ENCODE results near the gene ABCC1. TPM values are rescaled to one million over a fixed set of nuclear protein-coding genes. Genes with fewer than 3 reads are reported as not detected.

ABCC1 gene
- polyA plus RNA-seq, 1 of the 3 experiments (the other 2 are of a cell fraction), result 23.7 TPM

DNA sequence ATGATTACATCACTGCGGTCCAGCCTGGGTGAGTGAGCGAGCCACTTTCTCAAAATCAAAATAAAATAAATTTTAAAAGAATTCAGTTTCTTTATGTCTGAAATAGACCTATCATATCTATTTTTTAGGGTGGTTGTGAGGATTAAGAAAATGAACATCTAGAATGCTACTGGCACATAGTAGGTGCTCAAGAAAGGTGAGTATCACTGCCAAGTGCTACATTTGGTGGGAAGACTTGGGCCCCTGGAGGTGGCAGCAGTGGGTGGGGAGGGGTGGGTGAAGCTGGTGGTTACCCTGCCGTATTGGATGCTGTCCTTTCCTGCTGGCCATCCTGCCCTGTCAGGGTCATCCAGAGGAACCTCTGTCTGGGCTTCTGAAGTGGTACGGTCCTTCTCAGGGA lies 223.6 kb downstream of the ABCC1 start:
- H3K9ac ChIP-seq, result no peak overlapping the region
- no peak overlapping the region for H2AFZ ChIP-seq (ENCODE audit: low read depth)
- H3K36me3 ChIP-seq (replicated peaks in 1 of 2; ENCODE audit: control insufficient read depth in 1 of 2, insufficient read depth in 2 of 2, low read length in 1 of 2), result no peaks in the 10 kb centered on the region
- TF ChIP-seq MEF2A (IDR thresholded peaks at IDR 0.05; ENCODE audit: borderline replicate concordance, low read depth), result no peak
- no peak for TF ChIP-seq FOXJ3 (CRISPR knock-in tag; IDR thresholded peaks at IDR 0.05)
- TF ChIP-seq, protein P1, sequence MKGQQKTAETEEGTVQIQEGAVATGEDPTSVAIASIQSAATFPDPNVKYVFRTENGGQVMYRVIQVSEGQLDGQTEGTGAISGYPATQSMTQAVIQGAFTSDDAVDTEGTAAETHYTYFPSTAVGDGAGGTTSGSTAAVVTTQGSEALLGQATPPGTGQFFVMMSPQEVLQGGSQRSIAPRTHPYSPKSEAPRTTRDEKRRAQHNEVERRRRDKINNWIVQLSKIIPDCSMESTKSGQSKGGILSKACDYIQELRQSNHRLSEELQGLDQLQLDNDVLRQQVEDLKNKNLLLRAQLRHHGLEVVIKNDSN (IDR thresholded peaks at IDR 0.05; ENCODE audit: borderline replicate concordance, low read depth), result no peak
- TF ChIP-seq, protein P2, sequence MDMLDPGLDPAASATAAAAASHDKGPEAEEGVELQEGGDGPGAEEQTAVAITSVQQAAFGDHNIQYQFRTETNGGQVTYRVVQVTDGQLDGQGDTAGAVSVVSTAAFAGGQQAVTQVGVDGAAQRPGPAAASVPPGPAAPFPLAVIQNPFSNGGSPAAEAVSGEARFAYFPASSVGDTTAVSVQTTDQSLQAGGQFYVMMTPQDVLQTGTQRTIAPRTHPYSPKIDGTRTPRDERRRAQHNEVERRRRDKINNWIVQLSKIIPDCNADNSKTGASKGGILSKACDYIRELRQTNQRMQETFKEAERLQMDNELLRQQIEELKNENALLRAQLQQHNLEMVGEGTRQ (IDR thresholded peaks at IDR 0.05; ENCODE audit: borderline replicate concordance, low read depth, low read length), result no peak
- no peak for TF ChIP-seq RXRA (IDR thresholded peaks at IDR 0.05; ENCODE audit: borderline replicate concordance, low read depth)
- TF ChIP-seq GATA2 (CRISPR knock-in tag; IDR thresholded peaks at IDR 0.05), result no peak
- TF ChIP-seq YY1 (IDR thresholded peaks at IDR 0.05; ENCODE audit: low read depth), result no peak
- no peak for TF ChIP-seq EP300 (IDR thresholded peaks at IDR 0.05; ENCODE audit: borderline replicate concordance in 1 of 2, low read depth in 1 of 2, low read length in 1 of 2)
- no peak for TF ChIP-seq ELF1 (IDR thresholded peaks at IDR 0.05)
- TF ChIP-seq, protein P3, sequence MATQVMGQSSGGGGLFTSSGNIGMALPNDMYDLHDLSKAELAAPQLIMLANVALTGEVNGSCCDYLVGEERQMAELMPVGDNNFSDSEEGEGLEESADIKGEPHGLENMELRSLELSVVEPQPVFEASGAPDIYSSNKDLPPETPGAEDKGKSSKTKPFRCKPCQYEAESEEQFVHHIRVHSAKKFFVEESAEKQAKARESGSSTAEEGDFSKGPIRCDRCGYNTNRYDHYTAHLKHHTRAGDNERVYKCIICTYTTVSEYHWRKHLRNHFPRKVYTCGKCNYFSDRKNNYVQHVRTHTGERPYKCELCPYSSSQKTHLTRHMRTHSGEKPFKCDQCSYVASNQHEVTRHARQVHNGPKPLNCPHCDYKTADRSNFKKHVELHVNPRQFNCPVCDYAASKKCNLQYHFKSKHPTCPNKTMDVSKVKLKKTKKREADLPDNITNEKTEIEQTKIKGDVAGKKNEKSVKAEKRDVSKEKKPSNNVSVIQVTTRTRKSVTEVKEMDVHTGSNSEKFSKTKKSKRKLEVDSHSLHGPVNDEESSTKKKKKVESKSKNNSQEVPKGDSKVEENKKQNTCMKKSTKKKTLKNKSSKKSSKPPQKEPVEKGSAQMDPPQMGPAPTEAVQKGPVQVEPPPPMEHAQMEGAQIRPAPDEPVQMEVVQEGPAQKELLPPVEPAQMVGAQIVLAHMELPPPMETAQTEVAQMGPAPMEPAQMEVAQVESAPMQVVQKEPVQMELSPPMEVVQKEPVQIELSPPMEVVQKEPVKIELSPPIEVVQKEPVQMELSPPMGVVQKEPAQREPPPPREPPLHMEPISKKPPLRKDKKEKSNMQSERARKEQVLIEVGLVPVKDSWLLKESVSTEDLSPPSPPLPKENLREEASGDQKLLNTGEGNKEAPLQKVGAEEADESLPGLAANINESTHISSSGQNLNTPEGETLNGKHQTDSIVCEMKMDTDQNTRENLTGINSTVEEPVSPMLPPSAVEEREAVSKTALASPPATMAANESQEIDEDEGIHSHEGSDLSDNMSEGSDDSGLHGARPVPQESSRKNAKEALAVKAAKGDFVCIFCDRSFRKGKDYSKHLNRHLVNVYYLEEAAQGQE (IDR thresholded peaks at IDR 0.05; ENCODE audit: low read depth, low read length), result no peak
- TF ChIP-seq MXI1 (IDR thresholded peaks at IDR 0.05; ENCODE audit: low read depth, low read length), result no peak
- TF ChIP-seq, protein P4, sequence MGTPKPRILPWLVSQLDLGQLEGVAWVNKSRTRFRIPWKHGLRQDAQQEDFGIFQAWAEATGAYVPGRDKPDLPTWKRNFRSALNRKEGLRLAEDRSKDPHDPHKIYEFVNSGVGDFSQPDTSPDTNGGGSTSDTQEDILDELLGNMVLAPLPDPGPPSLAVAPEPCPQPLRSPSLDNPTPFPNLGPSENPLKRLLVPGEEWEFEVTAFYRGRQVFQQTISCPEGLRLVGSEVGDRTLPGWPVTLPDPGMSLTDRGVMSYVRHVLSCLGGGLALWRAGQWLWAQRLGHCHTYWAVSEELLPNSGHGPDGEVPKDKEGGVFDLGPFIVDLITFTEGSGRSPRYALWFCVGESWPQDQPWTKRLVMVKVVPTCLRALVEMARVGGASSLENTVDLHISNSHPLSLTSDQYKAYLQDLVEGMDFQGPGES (IDR thresholded peaks at IDR 0.05; ENCODE audit: low read depth, low read length), result no peak
- no peak for TF ChIP-seq EZH2phosphoT487 (IDR thresholded peaks at IDR 0.05; ENCODE audit: borderline replicate concordance, low read depth)
- TF ChIP-seq TAF1 (IDR thresholded peaks at IDR 0.05; ENCODE audit: borderline replicate concordance, low read depth, low read length), result no peak
- no peak for TF ChIP-seq CHD2 (IDR thresholded peaks at IDR 0.05; ENCODE audit: low read length, partially characterized antibody)
- no peak for TF ChIP-seq POLR2AphosphoS5 (IDR thresholded peaks at IDR 0.05; ENCODE audit: low read depth, low read length)
- TF ChIP-seq SIN3A (IDR thresholded peaks at IDR 0.05; ENCODE audit: borderline replicate concordance, low read depth, low read length), result no peak
- TF ChIP-seq FOXM1 (IDR thresholded peaks at IDR 0.05; ENCODE audit: low read depth), result no peak
- no peak for TF ChIP-seq RCOR1 (IDR thresholded peaks at IDR 0.05; ENCODE audit: low read length)
- no peak for TF ChIP-seq NFIC (IDR thresholded peaks at IDR 0.05; ENCODE audit: borderline replicate concordance)
- no peaks in the 10 kb centered on the region for H3F3A ChIP-seq (replicated peaks; ENCODE audit: insufficient read depth)
- no peak overlapping the region for H3K27ac ChIP-seq (ENCODE audit: low read depth in 2 of 2, low read length in 1 of 2)
- CTCF ChIA-PET, result interaction anchor here (1.0 to 2.5 kb wide), 3 partner anchors 10 to 23 kb away, joined by 3 to 8 read pairs (median 5); no protein-coding TSS in a partner anchor
- no peaks in the 10 kb centered on the region for H3K9me2 ChIP-seq
- peaks cover 0 to 11% of the 10 kb centered on the region in 2 experiments; a peak in 1 of 4 replicates for H3K4me1 ChIP-seq (ENCODE audit: control insufficient read depth in 1 of 2, insufficient read depth in 2 of 2, low read depth in 1 of 2, low read length in 1 of 2)
- POLR2A ChIA-PET, result no interaction called here
- no peaks in the 10 kb centered on the region for H3K9me3 ChIP-seq
- no peaks in the 10 kb centered on the region for H3K79me2 ChIP-seq (ENCODE audit: insufficient read depth)
- H3K4me3 ChIP-seq (ENCODE audit: low read depth in 2 of 2, low read length in 1 of 2), result no peak overlapping the region
- H3K4me2 ChIP-seq, result no peak overlapping the region
- no peaks in the 10 kb centered on the region for H4K20me1 ChIP-seq (ENCODE audit: insufficient read depth)
- H3K27me3 ChIP-seq (ENCODE audit: insufficient read depth), result no peaks in the 10 kb centered on the region
- DNase-seq, result no peak
- WGBS (ENCODE audit: low lambda C conversion rate), result 87% methylated on average over 4 of the region's 4 CpGs

Data from SK-N-SH (cell line).